HEK293 (cell line): ENCODE results near the gene MYO1E.

Source experiments
- CTCF ChIA-PET: fragments of 350-600 bp; formaldehyde crosslinking; extraction: SDS; loops from one replicate; lab custom pipeline; 2021; ENCODE audit warnings: antibody characterized with exemption; lab: Yijun Ruan, JAX
- POLR2A ChIA-PET: fragments of 300-600 bp; formaldehyde crosslinking; extraction: SDS; loops from one replicate; lab custom pipeline; 2020; ENCODE audit warnings: antibody characterized with exemption, inconsistent platforms; lab: Yijun Ruan, JAX
- H3K27ac ChIP-seq: fragments of 200-500 bp; sonication (Bioruptor generic); 2 replicates; pipeline ENCODE4 v1.5.1; 2014; ENCODE audit warnings: low read depth, low read length, control low read depth, inconsistent platforms; ENCODE audit errors: extremely low read depth
- H3K36me3 ChIP-seq, 2 experiments: fragments of 200-500 bp in 1 of 2; sonication (Bioruptor generic) in 1 of 2; 1 replicate in 1 of 2; 2 replicates in 1 of 2; pipeline ENCODE4 v1.5.1; 2014 to 2017; ENCODE audit warnings: inconsistent platforms in 2 of 2, low read length in 2 of 2; ENCODE audit not compliant: control insufficient read depth in 2 of 2, insufficient read depth in 1 of 2
- H3K4me1 ChIP-seq: fragments of 200-500 bp; sonication (Bioruptor generic); 2 replicates; pipeline ENCODE4 v1.5.1; 2014; ENCODE audit warnings: mild to moderate bottlenecking, low read length, inconsistent platforms; ENCODE audit not compliant: control insufficient read depth, insufficient read depth
- H3K4me3 ChIP-seq: 2 replicates; pipeline ENCODE4 v1.5.1; 2011; ENCODE audit warnings: low read depth, mild to moderate bottlenecking, control low read depth, low read length, moderate library complexity
- H3K9me3 ChIP-seq: fragments of 200-500 bp; sonication (Bioruptor generic); 2 replicates; pipeline ENCODE4 v1.5.1; 2014; ENCODE audit warnings: low read depth, low read length, inconsistent platforms; ENCODE audit not compliant: control insufficient read depth, insufficient read depth
- EGR2 ChIP-seq: fragments of 450-650 bp; formaldehyde crosslinking; IDR thresholded peaks from 2 replicates; pipeline ENCODE4 v1.5.1; 2016; ENCODE audit warnings: low read depth, missing biosample characterization, missing genetic modification characterization
- GFI1B ChIP-seq: fragments of 450-650 bp; formaldehyde crosslinking; IDR thresholded peaks from 2 replicates; pipeline ENCODE4 v1.5.1; 2016; ENCODE audit warnings: missing biosample characterization, missing genetic modification characterization
- GLIS1 ChIP-seq: fragments of 450-650 bp; formaldehyde crosslinking; IDR thresholded peaks from 2 replicates; pipeline ENCODE4 v1.5.1; 2016; ENCODE audit warnings: missing biosample characterization, missing genetic modification characterization
- HOXA7 ChIP-seq: sonication (generic); formaldehyde crosslinking; IDR thresholded peaks from 2 replicates; pipeline ENCODE4 v1.8.1; 2022; ENCODE audit warnings: missing genetic modification reagents, borderline replicate concordance
- PRDM1 ChIP-seq: fragments of 450-650 bp; formaldehyde crosslinking; IDR thresholded peaks from 2 replicates; pipeline ENCODE4; 2016; ENCODE audit warnings: missing biosample characterization, missing genetic modification characterization
- REST ChIP-seq: fragments of 450-650 bp; formaldehyde crosslinking; IDR thresholded peaks from 2 replicates; pipeline ENCODE4 v1.5.1; 2016; ENCODE audit warnings: missing biosample characterization, missing genetic modification characterization
- TCF7L2 ChIP-seq: IDR thresholded peaks from 2 replicates; pipeline ENCODE4 v1.6.1; 2011; ENCODE audit warnings: low read depth, mild to moderate bottlenecking, inconsistent platforms, low read length, moderate library complexity, borderline replicate concordance
- ZBTB48 ChIP-seq: fragments of 450-650 bp; formaldehyde crosslinking; IDR thresholded peaks from 2 replicates; pipeline ENCODE4 v1.5.1; 2016; ENCODE audit warnings: missing biosample characterization, missing genetic modification characterization
- ZIC2 ChIP-seq: fragments of 450-650 bp; formaldehyde crosslinking; IDR thresholded peaks from 2 replicates; pipeline ENCODE4 v1.5.1; 2016; ENCODE audit warnings: missing biosample characterization, missing genetic modification characterization
- ZNF16 ChIP-seq: fragments of 450-650 bp; formaldehyde crosslinking; IDR thresholded peaks from 2 replicates; pipeline ENCODE4 v1.5.1; 2016; ENCODE audit warnings: low read depth, missing biosample characterization, missing genetic modification characterization
- ZNF2 ChIP-seq: fragments of 450-650 bp; formaldehyde crosslinking; IDR thresholded peaks from 2 replicates; pipeline ENCODE4 v1.5.1; 2016; ENCODE audit warnings: missing biosample characterization, missing genetic modification characterization
- ZNF223 ChIP-seq: fragments of 450-650 bp; formaldehyde crosslinking; IDR thresholded peaks from 2 replicates; pipeline ENCODE4 v1.5.1; 2016; ENCODE audit warnings: missing biosample characterization, missing genetic modification characterization
- ZNF280C ChIP-seq: fragments of 450-650 bp; formaldehyde crosslinking; IDR thresholded peaks from 2 replicates; pipeline ENCODE4 v1.5.1; 2016; ENCODE audit warnings: missing biosample characterization, missing genetic modification characterization
- ZNF302 ChIP-seq: fragments of 450-650 bp; formaldehyde crosslinking; IDR thresholded peaks from 2 replicates; pipeline ENCODE4 v1.5.1; 2016; ENCODE audit warnings: missing biosample characterization, missing genetic modification characterization, low read depth
- ZNF433 ChIP-seq: fragments of 450-650 bp; formaldehyde crosslinking; IDR thresholded peaks from 2 replicates; pipeline ENCODE4 v1.5.1; 2016; ENCODE audit warnings: missing biosample characterization, missing genetic modification characterization, low read depth
- ZNF449 ChIP-seq: fragments of 450-650 bp; formaldehyde crosslinking; IDR thresholded peaks from 2 replicates; pipeline ENCODE4 v1.5.1; 2017; ENCODE audit warnings: missing biosample characterization, mild to moderate bottlenecking, missing genetic modification characterization, moderate library complexity
- ZNF473 ChIP-seq: fragments of 450-650 bp; formaldehyde crosslinking; IDR thresholded peaks from 2 replicates; pipeline ENCODE4 v1.5.1; 2017; ENCODE audit warnings: missing biosample characterization, missing genetic modification characterization
- ZNF544 ChIP-seq: fragments of 450-650 bp; formaldehyde crosslinking; IDR thresholded peaks from 2 replicates; pipeline ENCODE4 v1.5.0; 2017; ENCODE audit warnings: missing biosample characterization, missing genetic modification characterization
- ZNF660 ChIP-seq: fragments of 450-650 bp; IDR thresholded peaks from 2 replicates; pipeline ENCODE4 v1.5.1; 2018; ENCODE audit warnings: missing biosample characterization, mild to moderate bottlenecking, missing genetic modification characterization
- ZNF670 ChIP-seq: fragments of 450-650 bp; formaldehyde crosslinking; IDR thresholded peaks from 2 replicates; pipeline ENCODE4 v1.5.1; 2016; ENCODE audit warnings: missing biosample characterization, missing genetic modification characterization, low read depth
- ZNF692 ChIP-seq: fragments of 450-650 bp; formaldehyde crosslinking; IDR thresholded peaks from 2 replicates; pipeline ENCODE4 v1.5.1; 2016; ENCODE audit warnings: missing biosample characterization, missing genetic modification characterization
- ZNF701 ChIP-seq: fragments of 450-650 bp; formaldehyde crosslinking; IDR thresholded peaks from 2 replicates; pipeline ENCODE4 v1.5.1; 2016; ENCODE audit warnings: missing biosample characterization, missing genetic modification characterization
- ZNF777 ChIP-seq: fragments of 450-650 bp; formaldehyde crosslinking; IDR thresholded peaks from 2 replicates; pipeline ENCODE4 v1.5.1; 2017; ENCODE audit warnings: missing biosample characterization, missing genetic modification characterization, borderline replicate concordance
- ZXDB ChIP-seq: fragments of 450-650 bp; formaldehyde crosslinking; IDR thresholded peaks from 2 replicates; pipeline ENCODE4 v1.5.1; 2016; ENCODE audit warnings: missing biosample characterization, missing genetic modification characterization

MYO1E gene

GRCh38 chr15:59171067-59171397 lies 201.6 kb downstream of the MYO1E start:
- H3K4me3 ChIP-seq = no peak overlapping the region
- TF ChIP-seq ZNF660 (tag by site-specific recombination) = no peak
- no peaks in the 10 kb centered on the region for H3K9me3 ChIP-seq
- H3K27ac ChIP-seq = no peak overlapping the region
- H3K36me3 ChIP-seq = peaks cover 0 to 5% of the 10 kb centered on the region in 2 experiments; a peak in 2 of 3 replicates
- H3K4me1 ChIP-seq = 0 out of 2 replicates have a peak, but pooled peaks cover 2% of the 10 kb centered on the region
- POLR2A ChIA-PET = no interaction called here
- CTCF ChIA-PET = interaction anchor here (0.6 to 0.7 kb wide), 2 partner anchors 24 to 303 kb away, joined by 3 read pairs; no protein-coding TSS in a partner anchor

GRCh38 chr15:59170295-59171066 lies 202.2 kb downstream of the MYO1E start:
- Histone ChIP-seq H3K36me3 (peaks cover 0 to 5% of the 10 kb centered on the region in 2 experiments; a peak in 2 of 3 replicates), H3K9me3 (no peaks in the 10 kb centered on the region), H3K27ac (no peak overlapping the region), H3K4me1 (peaks cover 5% of the 10 kb centered on the region; the same call in 1 of the 2 replicates), H3K4me3 (no peak overlapping the region)
- ChIA-PET POLR2A (no interaction called here), CTCF (interaction anchor here (0.6 to 0.7 kb wide), 2 partner anchors 23 to 303 kb away, joined by 3 read pairs; no protein-coding TSS in a partner anchor)
- TF ChIP-seq ZNF473 (no peak), TCF7L2 (no peak), ZNF670 (tag by site-specific recombination) (no peak), ZIC2 (tag by site-specific recombination) (peak; percentile 87; the same call in 1 of the 2 replicates), PRDM1 (tag by site-specific recombination) (no peak), ZNF280C (tag by site-specific recombination) (no peak), ZNF223 (no peak), ZNF2 (no peak), ZXDB (tag by site-specific recombination) (no peak), ZNF692 (no peak), ZBTB48 (tag by site-specific recombination) (no peak), ZNF16 (tag by site-specific recombination) (no peak), ZNF701 (tag by site-specific recombination) (no peak), HOXA7 (no peak), ZNF777 (no peak), ZNF302 (tag by site-specific recombination) (no peak), EGR2 (tag by site-specific recombination) (no peak), GFI1B (tag by site-specific recombination) (no peak), ZNF660 (tag by site-specific recombination) (no peak), REST (no peak), ZNF449 (tag by site-specific recombination) (peak; percentile 94), GLIS1 (tag by site-specific recombination) (0 out of 2 replicates have a peak, but pooled peaks have one; percentile 9), ZNF433 (tag by site-specific recombination) (no peak), ZNF544 (tag by site-specific recombination) (no peak)
